ENCODE results near the gene CIAO3.

The CIAO3 gene

GRCh38 chr16:711548-712320 lies 29.1 kb downstream of the CIAO3 start:
- peak; percentile 72 to 78 for DNase-seq (ENCODE audit: low read depth in 2 of 2)

GRCh38 chr16:711084-711483 lies 29.7 kb downstream of the CIAO3 start:
- DNase-seq (ENCODE audit: low read depth in 2 of 2) = no peak

- no peak for DNase-seq (ENCODE audit: low read depth in 2 of 2)
These were observed 30.2 kb downstream of the CIAO3 start for GRCh38 chr16:710500-711075.

GRCh38 chr16:709566-710499 lies 31.0 kb downstream of the CIAO3 start:
- no peak for DNase-seq (ENCODE audit: low read depth in 2 of 2)

- no peak for DNase-seq (ENCODE audit: low read depth in 2 of 2)
These were observed 31.8 kb downstream of the CIAO3 start for GRCh38 chr16:708959-709358.

- no peak for DNase-seq (ENCODE audit: low read depth in 2 of 2)
These were observed 32.8 kb downstream of the CIAO3 start for GRCh38 chr16:708019-708418.

- DNase-seq (ENCODE audit: low read depth in 2 of 2) = no peak
These were observed 33.7 kb downstream of the CIAO3 start for GRCh38 chr16:707062-707538.

GRCh38 chr16:706189-707061 lies 34.4 kb downstream of the CIAO3 start:
- no peak for DNase-seq (ENCODE audit: low read depth in 2 of 2)

- no peak for DNase-seq (ENCODE audit: low read depth in 2 of 2)
These were observed 35.2 kb downstream of the CIAO3 start, which contains the start of gene FBXL16 for GRCh38 chr16:705431-706188. Gene FBXL16, minus strand, starts transcription at chr16:705801. Its CDS starts 8,396 bp downstream, at chr16:697405.

- no peak for DNase-seq (ENCODE audit: low read depth in 2 of 2)
These were observed 36.0 kb downstream of the CIAO3 start for GRCh38 chr16:704552-705380.

- DNase-seq (ENCODE audit: low read depth in 2 of 2) = no peak
These were observed 36.8 kb downstream of the CIAO3 start for GRCh38 chr16:704047-704446.

GRCh38 chr16:703406-703805 lies 37.4 kb downstream of the CIAO3 start:
- DNase-seq (ENCODE audit: low read depth in 2 of 2) = no peak

GRCh38 chr16:702341-702740 lies 38.5 kb downstream of the CIAO3 start:
- no peak for DNase-seq (ENCODE audit: low read depth in 2 of 2)

- DNase-seq (ENCODE audit: low read depth in 2 of 2) = no peak
These were observed 39.9 kb downstream of the CIAO3 start for GRCh38 chr16:700684-701584.

- DNase-seq (ENCODE audit: low read depth in 2 of 2) = no peak
These were observed 41.7 kb downstream of the CIAO3 start for GRCh38 chr16:698911-699671.

GRCh38 chr16:695355-696089 lies 45.3 kb downstream of the CIAO3 start:
- DNase-seq (ENCODE audit: low read depth in 2 of 2) = peak; percentile 48 to 50

- no peak for DNase-seq (ENCODE audit: low read depth in 2 of 2)
These were observed 45.9 kb downstream of the CIAO3 start for GRCh38 chr16:694863-695354.
